Thoracic aorta (tissue), 2 donors: ENCODE data around the gene SEPTIN11. TPM values are rescaled to one million over a fixed set of nuclear protein-coding genes. Genes with fewer than 3 reads are reported as not detected.

Experiments used
- ATAC-seq: fragments of 150-250 bp; one replicate; pipeline ENCODE4 v1.8.0; 2017; ENCODE audit warnings: low read depth; ENCODE audit not compliant: insufficient number of reproducible peaks, low FRiP score
- DNase-seq: peaks from one replicate; pipeline ENCODE4 v3.0.0-alpha.2; 2020; ENCODE audit warnings: low spot score
- H3K27ac ChIP-seq, 2 donors: fragments of 200-600 bp; sonication (generic); 1 replicate in 1 of 2; 2 replicates in 1 of 2; pipeline ENCODE4 v1.5.1; 2016; ENCODE audit warnings: mild to moderate bottlenecking in 2 of 2, moderate library complexity in 2 of 2
- H3K27me3 ChIP-seq: fragments of 200-600 bp; sonication (generic); replicated peaks from 2 replicates; pipeline ENCODE4 v1.6.0; 2016; ENCODE audit warnings: mild to moderate bottlenecking; ENCODE audit not compliant: insufficient read depth
- H3K36me3 ChIP-seq: fragments of 200-600 bp; sonication (generic); one replicate; pipeline ENCODE4 v1.5.1; 2016
- H3K4me1 ChIP-seq, 2 donors: fragments of 200-600 bp; sonication (generic); 1 replicate in 1 of 2; 2 replicates in 1 of 2; pipeline versions ENCODE4 v1.5.1 to v1.6.0; 2016; ENCODE audit warnings: low read depth in 2 of 2, mild to moderate bottlenecking in 1 of 2; ENCODE audit not compliant: control insufficient read depth in 1 of 2
- H3K4me3 ChIP-seq: fragments of 200-600 bp; sonication (generic); 2 replicates; pipeline ENCODE4 v1.5.1; 2016; ENCODE audit warnings: mild to moderate bottlenecking
- H3K9me3 ChIP-seq: fragments of 200-600 bp; sonication (generic); 2 replicates; pipeline ENCODE4 v1.5.1; 2016
- total RNA-seq, 2 donors: library from RNA; depleted of rRNA; stranded (reverse); fragments of >200 nt; gene quantifications; one replicate each; pipeline versions ENCODE4 v1.1.0 to v1.2.3, GENCODE V29; 2016
- TF ChIP-seq, protein P1 (sequence below): fragments of 200-600 bp; sonication (generic); IDR thresholded peaks from one replicate; pipeline ENCODE4 v1.5.1; 2019; ENCODE audit warnings: antibody characterized with exemption

The SEPTIN11 gene
- total RNA-seq, 2 donors from 2014 or later: 142 to 156 TPM

GRCh38 chr4:76964769-76965168 is 15.2 kb downstream of the SEPTIN11 start:
- DNase-seq: no peak
- no peak overlapping the region for H3K27ac ChIP-seq
- TF ChIP-seq, protein P1, sequence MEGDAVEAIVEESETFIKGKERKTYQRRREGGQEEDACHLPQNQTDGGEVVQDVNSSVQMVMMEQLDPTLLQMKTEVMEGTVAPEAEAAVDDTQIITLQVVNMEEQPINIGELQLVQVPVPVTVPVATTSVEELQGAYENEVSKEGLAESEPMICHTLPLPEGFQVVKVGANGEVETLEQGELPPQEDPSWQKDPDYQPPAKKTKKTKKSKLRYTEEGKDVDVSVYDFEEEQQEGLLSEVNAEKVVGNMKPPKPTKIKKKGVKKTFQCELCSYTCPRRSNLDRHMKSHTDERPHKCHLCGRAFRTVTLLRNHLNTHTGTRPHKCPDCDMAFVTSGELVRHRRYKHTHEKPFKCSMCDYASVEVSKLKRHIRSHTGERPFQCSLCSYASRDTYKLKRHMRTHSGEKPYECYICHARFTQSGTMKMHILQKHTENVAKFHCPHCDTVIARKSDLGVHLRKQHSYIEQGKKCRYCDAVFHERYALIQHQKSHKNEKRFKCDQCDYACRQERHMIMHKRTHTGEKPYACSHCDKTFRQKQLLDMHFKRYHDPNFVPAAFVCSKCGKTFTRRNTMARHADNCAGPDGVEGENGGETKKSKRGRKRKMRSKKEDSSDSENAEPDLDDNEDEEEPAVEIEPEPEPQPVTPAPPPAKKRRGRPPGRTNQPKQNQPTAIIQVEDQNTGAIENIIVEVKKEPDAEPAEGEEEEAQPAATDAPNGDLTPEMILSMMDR: no peak
- H3K27me3 ChIP-seq: no peaks in the 10 kb centered on the region
- H3K4me1 ChIP-seq: peaks cover 19 to 22% of the 10 kb centered on the region in 2 donors
- no peak overlapping the region for H3K4me3 ChIP-seq
- no peaks in the 10 kb centered on the region for H3K36me3 ChIP-seq
- no peak for ATAC-seq
- H3K9me3 ChIP-seq: no peaks in the 10 kb centered on the region

DNA sequence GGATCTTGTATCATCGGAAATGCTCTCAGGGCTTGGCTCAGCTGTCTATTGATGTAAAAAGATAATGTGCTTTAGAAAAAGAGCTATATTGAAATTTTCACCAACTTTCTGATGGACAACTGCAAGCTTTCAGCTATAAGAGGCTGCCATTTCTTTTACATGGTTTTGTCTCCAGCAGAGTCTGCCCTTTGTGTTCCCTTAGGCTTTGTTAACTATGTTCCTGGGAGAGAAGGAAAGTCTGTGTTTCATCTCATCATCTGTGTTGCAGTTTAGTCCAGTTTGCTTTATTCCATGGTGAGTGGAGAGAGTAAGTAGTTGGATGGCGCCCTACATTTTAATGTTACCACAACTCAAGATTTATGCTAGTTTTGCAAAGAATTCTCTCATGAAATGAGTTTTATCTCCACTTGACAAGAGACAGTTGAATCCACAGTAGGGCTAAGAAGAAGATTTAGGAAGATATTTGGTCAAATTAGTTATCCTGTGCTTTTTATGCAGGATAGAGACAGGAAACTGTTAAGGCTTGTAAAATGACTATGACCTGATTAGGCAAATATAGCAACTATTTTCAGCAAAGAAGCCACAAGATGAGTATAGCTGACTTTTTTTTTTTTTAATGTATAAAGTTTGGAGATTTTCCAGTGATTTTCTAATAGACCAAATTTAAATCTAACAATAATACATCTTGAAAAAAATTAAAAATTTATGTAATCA is 16.5 kb downstream of the SEPTIN11 start:
- Histone ChIP-seq H3K9me3 (no peaks in the 10 kb centered on the region), H3K4me3 (no peak overlapping the region), H3K27ac (no peak overlapping the region), H3K36me3 (no peaks in the 10 kb centered on the region), H3K27me3 (no peaks in the 10 kb centered on the region), H3K4me1 (peaks cover 19 to 22% of the 10 kb centered on the region in 2 donors)
- ATAC-seq: no peak
- no peak for DNase-seq
- TF ChIP-seq, protein P1: no peak

GRCh38 chr4:76968937-76969336 is 19.4 kb downstream of the SEPTIN11 start:
- ATAC-seq (no peak), DNase-seq (no peak)
- H3K27ac ChIP-seq: no peak overlapping the region
- TF ChIP-seq, protein P1: no peak
- no peak overlapping the region for H3K4me3 ChIP-seq
- H3K36me3 ChIP-seq: no peaks in the 10 kb centered on the region
- H3K27me3 ChIP-seq: no peaks in the 10 kb centered on the region
- no peaks in the 10 kb centered on the region for H3K9me3 ChIP-seq
- peaks cover 9 to 14% of the 10 kb centered on the region in 2 donors for H3K4me1 ChIP-seq

GRCh38 chr4:76969495-76969894 is 19.9 kb downstream of the SEPTIN11 start:
- TF ChIP-seq, protein P1: no peak
- ATAC-seq: no peak
- Histone ChIP-seq H3K4me1 (peaks cover 14 to 19% of the 10 kb centered on the region in 2 donors), H3K27ac (no peak overlapping the region), H3K27me3 (no peaks in the 10 kb centered on the region), H3K9me3 (no peaks in the 10 kb centered on the region), H3K4me3 (no peak overlapping the region), H3K36me3 (no peaks in the 10 kb centered on the region)
- DNase-seq: no peak

GRCh38 chr4:76969941-76970529 is 20.5 kb downstream of the SEPTIN11 start:
- no peak for DNase-seq
- ATAC-seq: no peak
- Histone ChIP-seq H3K9me3 (no peaks in the 10 kb centered on the region), H3K27ac (no peak overlapping the region), H3K4me1 (peaks cover 15 to 25% of the 10 kb centered on the region in 2 donors), H3K36me3 (no peaks in the 10 kb centered on the region), H3K4me3 (no peak overlapping the region), H3K27me3 (no peaks in the 10 kb centered on the region)
- TF ChIP-seq, protein P1: no peak
